Glutamatergic neuron (in vitro differentiated cells): ENCODE results near the gene KRT33A. TPM values are rescaled to one million over a fixed set of nuclear protein-coding genes. Genes with fewer than 3 reads are reported as not detected.

Experiments used
- DNase-seq: peaks from one replicate; pipeline ENCODE4 v3.0.0; 2022
- H3K27ac Mint-ChIP-seq: one replicate; pipeline ENCODE4 v1.8.0; 2020; ENCODE audit warnings: mild to moderate bottlenecking, mixed read lengths, inconsistent platforms; ENCODE audit not compliant: unreplicated experiment
- H3K27me3 Mint-ChIP-seq: one replicate; pipeline ENCODE4 v1.8.0; 2020; ENCODE audit warnings: mild to moderate bottlenecking, moderate library complexity, mixed read lengths, inconsistent platforms; ENCODE audit not compliant: unreplicated experiment
- H3K36me3 Mint-ChIP-seq: one replicate; pipeline ENCODE4 v1.8.0; 2020; ENCODE audit warnings: mild to moderate bottlenecking, mixed read lengths, inconsistent platforms; ENCODE audit not compliant: unreplicated experiment
- H3K4me1 Mint-ChIP-seq: one replicate; pipeline ENCODE4 v1.8.0; 2020; ENCODE audit warnings: mild to moderate bottlenecking, low read depth, mixed read lengths, inconsistent platforms; ENCODE audit not compliant: unreplicated experiment
- H3K4me3 Mint-ChIP-seq: one replicate; pipeline ENCODE4 v1.8.0; 2020; ENCODE audit warnings: mild to moderate bottlenecking, mixed read lengths, inconsistent platforms; ENCODE audit not compliant: unreplicated experiment
- H3K9me3 Mint-ChIP-seq: one replicate; pipeline ENCODE4 v1.8.0; 2020; ENCODE audit warnings: mild to moderate bottlenecking, moderate library complexity, mixed read lengths, inconsistent platforms; ENCODE audit not compliant: unreplicated experiment
- CTCF ChIP-seq: fragments of 200-600 bp; sonication (generic); IDR thresholded peaks from one replicate; pipeline ENCODE4 v1.5.0; 2021; ENCODE audit not compliant: partially characterized antibody, unreplicated experiment
- total RNA-seq: library from RNA; stranded (reverse); fragmentation: NEBNext Ultra II Directional; extraction: Animal tissue kit (Norgen Biotek cat#: 25700); gene quantifications from one replicate; pipeline ENCODE4 v1.2.1, GENCODE V29; 2021; ENCODE audit not compliant: unreplicated experiment

Gene KRT33A
- total RNA-seq, 1 donor from 2014 or later: not detected

DNA sequence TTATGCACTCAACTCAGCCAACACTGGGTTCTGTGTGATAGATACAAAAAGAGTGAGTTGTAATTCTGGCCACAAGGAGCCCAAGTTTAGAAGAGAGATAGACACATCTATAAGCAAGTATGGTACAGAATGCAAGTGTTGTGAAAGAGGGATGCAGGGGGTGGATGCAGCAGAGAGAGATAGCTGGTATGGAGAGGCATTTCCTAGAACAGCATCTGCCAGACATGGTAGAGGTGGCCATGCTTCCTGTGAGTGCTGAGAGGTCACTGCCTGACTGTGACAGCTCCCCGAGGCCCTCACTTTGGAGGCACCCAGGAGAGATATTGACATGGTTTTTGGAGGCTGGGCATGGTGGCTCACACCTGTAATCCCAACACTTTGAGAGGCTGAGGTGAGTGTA is 39.5 kb downstream of the KRT33A start:
- TF ChIP-seq CTCF: no peak
- H3K4me3 Mint-ChIP-seq: no peak overlapping the region
- DNase-seq: no peak
- peaks cover 12% of the 10 kb centered on the region for H3K27me3 Mint-ChIP-seq
- peaks cover 6% of the 10 kb centered on the region for H3K36me3 Mint-ChIP-seq
- H3K4me1 Mint-ChIP-seq: peaks cover 8% of the 10 kb centered on the region
- no peak overlapping the region for H3K27ac Mint-ChIP-seq
- peaks cover 11% of the 10 kb centered on the region for H3K9me3 Mint-ChIP-seq

DNA sequence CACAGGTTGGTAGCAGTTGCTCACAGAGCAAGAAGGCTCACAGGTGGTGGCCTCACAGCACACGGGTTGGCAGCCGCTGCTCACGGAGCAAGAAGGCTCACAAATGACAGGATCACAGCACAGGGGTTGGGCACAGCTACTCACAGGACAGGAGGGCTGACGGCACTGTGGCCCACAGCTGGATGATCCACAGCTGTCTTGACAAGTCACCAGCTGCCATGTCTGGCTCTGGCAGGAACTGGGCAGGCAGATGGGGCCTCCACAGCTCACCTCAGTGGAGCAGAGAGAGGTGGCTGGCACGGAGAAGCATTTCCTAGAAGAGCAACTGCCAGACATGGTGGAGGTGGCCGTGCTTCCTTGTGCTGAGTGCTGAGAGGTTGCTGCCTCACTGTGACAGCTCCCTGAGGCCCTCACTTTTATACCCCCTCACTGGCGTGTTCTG is 41.7 kb downstream of the KRT33A start, which contains the start of gene KRTAP16-1:
Gene KRTAP16-1 (minus strand): TSS at position 392 of the 442 bp plus-strand sequence. CDS start 56 bp downstream, at position 336.
- H3K4me1 Mint-ChIP-seq: peaks cover 8% of the 10 kb centered on the region
- peaks cover 11% of the 10 kb centered on the region for H3K9me3 Mint-ChIP-seq
- no peak within 1 kb of the TSS for H3K4me3 Mint-ChIP-seq
- H3K27me3 Mint-ChIP-seq: peaks cover 12% of the 10 kb centered on the region
- no peak for TF ChIP-seq CTCF
- peak within 1 kb of the TSS; percentile 46 for H3K27ac Mint-ChIP-seq
- DNase-seq: no peak
- peaks cover 6% of the 10 kb centered on the region for H3K36me3 Mint-ChIP-seq

GRCh38 chr17:41308251-41308917 is 42.2 kb downstream of the KRT33A start:
- H3K27me3 Mint-ChIP-seq: peaks cover 11% of the 10 kb centered on the region
- H3K4me1 Mint-ChIP-seq: peaks cover 8% of the 10 kb centered on the region
- H3K9me3 Mint-ChIP-seq: peaks cover 11% of the 10 kb centered on the region
- H3K36me3 Mint-ChIP-seq: peaks cover 6% of the 10 kb centered on the region
- no peak overlapping the region for H3K4me3 Mint-ChIP-seq
- peak overlapping the region; percentile 46 for H3K27ac Mint-ChIP-seq
- no peak for DNase-seq
- no peak for TF ChIP-seq CTCF

- H3K27me3 Mint-ChIP-seq: peaks cover 10% of the 10 kb centered on the region
Observed at GRCh38 chr17:41307647-41308046, 43.0 kb downstream of the KRT33A start.

More at GRCh38 chr17:41307647-41308046, 43.0 kb downstream of the KRT33A start:
- Mint-ChIP-seq H3K4me1 (peaks cover 8% of the 10 kb centered on the region), H3K36me3 (peaks cover 6% of the 10 kb centered on the region), H3K27ac (no peak overlapping the region), H3K4me3 (no peak overlapping the region), H3K9me3 (peaks cover 10% of the 10 kb centered on the region)
- DNase-seq: no peak
- no peak for TF ChIP-seq CTCF
